HG02870 (cell line): ENCODE measurements around the gene PARN.

Experiments used
- ATAC-seq: cut with Tn5 transposase; IDR thresholded peaks from one replicate; pipeline ENCODE4 v1.9.1; 2021; ENCODE audit warnings: mild to moderate bottlenecking, moderate library complexity; ENCODE audit not compliant: unreplicated experiment

The PARN gene

GRCh38 chr16:14476183-14476582 lies 153.9 kb downstream of the PARN start:
- ATAC-seq = no peak

GRCh38 chr16:14475370-14476139 lies 154.5 kb downstream of the PARN start:
- no peak for ATAC-seq

GRCh38 chr16:14473488-14473887 lies 156.6 kb downstream of the PARN start:
- no peak for ATAC-seq

- no peak for ATAC-seq
Observed at GRCh38 chr16:14472357-14472756, 157.7 kb downstream of the PARN start.

GRCh38 chr16:14470788-14471187 lies 159.3 kb downstream of the PARN start:
- ATAC-seq = no peak

GRCh38 chr16:14465799-14466198 lies 164.3 kb downstream of the PARN start:
- no peak for ATAC-seq

- no peak for ATAC-seq
Observed at GRCh38 chr16:14464796-14465195, 165.3 kb downstream of the PARN start.

GRCh38 chr16:14464192-14464591 lies 165.9 kb downstream of the PARN start:
- ATAC-seq = no peak

- no peak for ATAC-seq
Observed at GRCh38 chr16:14462811-14463210, 167.2 kb downstream of the PARN start.

GRCh38 chr16:14460726-14461125 lies 169.3 kb downstream of the PARN start:
- ATAC-seq = no peak

- no peak for ATAC-seq
Observed at GRCh38 chr16:14458576-14458975, 171.5 kb downstream of the PARN start.

- no peak for ATAC-seq
Observed at GRCh38 chr16:14456793-14457481, 173.1 kb downstream of the PARN start.

- no peak for ATAC-seq
Observed at GRCh38 chr16:14455573-14455972, 174.5 kb downstream of the PARN start.

GRCh38 chr16:14454391-14454790 lies 175.7 kb downstream of the PARN start:
- ATAC-seq = no peak

GRCh38 chr16:14452066-14452465 lies 178.0 kb downstream of the PARN start:
- ATAC-seq = no peak

GRCh38 chr16:14450846-14451245 lies 179.2 kb downstream of the PARN start:
- no peak for ATAC-seq

GRCh38 chr16:14449790-14450480 lies 180.1 kb downstream of the PARN start:
- no peak for ATAC-seq

- no peak for ATAC-seq
Observed at GRCh38 chr16:14449334-14449733, 180.7 kb downstream of the PARN start.

GRCh38 chr16:14448879-14449278 lies 181.2 kb downstream of the PARN start:
- no peak for ATAC-seq

- ATAC-seq = no peak
Observed at GRCh38 chr16:14447783-14448182, 182.3 kb downstream of the PARN start.

- no peak for ATAC-seq
Observed at GRCh38 chr16:14446796-14447195, 183.3 kb downstream of the PARN start.
